GM12875 (cell line): ENCODE measurements around the gene SLC25A22.

ENCODE experiments used
- H3K4me3 ChIP-seq: one replicate; pipeline ENCODE4 v1.5.1; 2011; ENCODE audit warnings: low read depth, low read length, control low read depth
- CTCF ChIP-seq: IDR thresholded peaks from 2 replicates; pipeline ENCODE4 v1.5.1; 2011; ENCODE audit warnings: low read depth, mild to moderate bottlenecking, control low read depth, inconsistent platforms, low read length, moderate library complexity, borderline replicate concordance; ENCODE audit not compliant: insufficient read depth

SLC25A22 gene

GRCh38 chr11:762421-763072 lies 35.5 kb downstream of the SLC25A22 start:
- 0 out of 2 replicates have a peak, but pooled peaks have one; percentile 22 for TF ChIP-seq CTCF
- H3K4me3 ChIP-seq = no peak overlapping the region

- TF ChIP-seq CTCF = no peak
- no peak overlapping the region for H3K4me3 ChIP-seq
Measured at GRCh38 chr11:761526-762108, 36.5 kb downstream of the SLC25A22 start.

GRCh38 chr11:760236-760635 lies 37.8 kb downstream of the SLC25A22 start:
- no peak overlapping the region for H3K4me3 ChIP-seq
- TF ChIP-seq CTCF = no peak

- TF ChIP-seq CTCF = no peak
- no peak overlapping the region for H3K4me3 ChIP-seq
Measured at GRCh38 chr11:749731-750130, 48.4 kb downstream of the SLC25A22 start.

- no peak for TF ChIP-seq CTCF
- peak overlapping the region; percentile 98 for H3K4me3 ChIP-seq
Measured at GRCh38 chr11:748007-748359, 50.1 kb downstream of the SLC25A22 start.

GRCh38 chr11:747158-748006 lies 50.7 kb downstream of the SLC25A22 start, which contains the start of gene TALDO1:
Gene TALDO1, plus strand, starts transcription at chr11:747464. Its CDS starts 18 bp downstream, at chr11:747482.
- peak within 1 kb of the TSS; percentile 98 for H3K4me3 ChIP-seq
- TF ChIP-seq CTCF = peak; percentile 25; the same call in 1 of the 2 replicates
